NCI-H2107 treated with DMSO at 0.1 percent for 48 hours (cell line): ENCODE data around the gene FAM24B.
A peak's percentile ranks its signal among the peaks of the same experiment; 100 is the strongest.
"Not testable (repeated sequence)": the region's sequence is repeated elsewhere in the genome, so short reads cannot be mapped to it uniquely, and the experiment has no call there.

ENCODE experiments used
- DNase-seq: peaks from one replicate; lab custom pipeline; 2025; ENCODE audit not compliant: unreplicated experiment; lab: John Stamatoyannopoulos, UW

The FAM24B gene

GRCh38 chr10:122859527-122859926, 19.9 kb downstream of the FAM24B start:
- DNase-seq: no peak

- DNase-seq: not testable (repeated sequence)
Observed at GRCh38 chr10:122858042-122858441, 21.3 kb downstream of the FAM24B start.

DNA sequence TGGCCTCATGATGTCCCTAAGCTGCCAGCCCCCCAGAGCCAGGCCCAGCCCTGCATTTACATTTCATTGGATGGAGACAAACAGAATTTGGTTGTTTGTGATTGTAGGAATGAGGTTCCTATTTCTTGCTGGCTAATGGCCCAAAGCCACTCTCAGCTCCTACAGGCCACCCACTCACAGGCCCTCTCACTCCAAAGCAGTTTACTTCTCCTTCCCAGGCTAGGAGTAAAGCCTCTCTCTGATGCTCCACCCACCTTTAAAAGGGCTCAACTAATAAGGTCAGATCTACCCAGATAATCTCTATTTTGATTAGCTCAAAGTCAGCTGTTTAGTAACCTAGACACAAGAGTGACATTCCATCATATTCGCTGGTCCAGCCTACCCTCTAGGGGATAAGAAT, 22.5 kb downstream of the FAM24B start:
- DNase-seq: no peak

GRCh38 chr10:122855745-122856144, 23.6 kb downstream of the FAM24B start:
- no peak for DNase-seq

GRCh38 chr10:122854648-122855047, 24.7 kb downstream of the FAM24B start:
- no peak for DNase-seq

DNA sequence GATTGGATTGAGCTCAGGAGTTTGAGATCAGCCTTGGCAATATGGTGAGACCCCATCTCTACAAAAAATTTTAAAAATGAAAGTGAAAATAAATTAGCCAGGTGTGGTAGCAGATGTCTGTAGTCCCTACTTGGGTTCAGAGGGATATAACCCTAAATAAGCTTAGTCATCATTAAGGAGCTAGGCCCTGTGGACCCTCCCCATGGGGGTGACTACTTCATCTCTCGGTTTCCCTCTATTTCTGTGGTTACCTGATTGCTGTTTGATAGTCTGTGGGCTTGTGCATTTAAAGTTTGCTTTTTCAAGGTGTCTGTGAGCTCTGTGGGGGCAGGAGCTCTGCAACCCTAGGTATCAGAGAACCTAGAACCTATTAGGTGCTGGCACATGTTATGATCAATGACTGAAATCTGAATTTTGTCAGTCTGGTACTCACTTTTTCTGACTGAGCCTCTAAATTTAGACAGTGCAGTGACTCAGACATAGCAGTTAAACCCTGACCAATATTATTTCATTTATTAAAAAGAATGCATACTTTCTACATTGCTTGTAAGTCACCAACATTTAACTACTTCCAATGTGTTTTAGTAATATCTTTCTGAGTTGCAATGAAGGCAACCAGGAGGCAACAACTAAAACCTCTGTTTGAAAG, 25.6 kb downstream of the FAM24B start:
- no peak for DNase-seq

DNA sequence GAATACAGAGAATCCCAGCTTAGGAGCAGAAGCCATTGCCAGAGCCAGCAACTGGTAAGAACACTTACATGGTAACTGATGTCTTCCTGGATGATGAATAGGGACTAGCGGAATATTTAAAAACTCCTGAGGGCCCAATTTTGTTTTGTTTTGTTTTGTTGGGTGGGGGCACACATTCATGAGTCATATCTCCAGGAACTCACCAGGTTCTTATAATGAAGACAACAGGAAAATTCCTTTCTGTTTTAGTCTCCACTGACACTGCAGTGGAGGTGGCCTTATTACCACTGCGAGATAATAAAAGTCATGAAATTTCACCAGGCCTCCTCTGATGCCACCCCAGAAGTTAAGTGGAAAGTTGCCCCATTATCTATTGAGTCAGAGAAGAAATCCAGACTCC, 27.1 kb downstream of the FAM24B start:
- DNase-seq: no peak

GRCh38 chr10:122850705-122851640, 28.4 kb downstream of the FAM24B start:
- no peak for DNase-seq

GRCh38 chr10:122849900-122850605, 29.3 kb downstream of the FAM24B start:
- DNase-seq: no peak

DNA sequence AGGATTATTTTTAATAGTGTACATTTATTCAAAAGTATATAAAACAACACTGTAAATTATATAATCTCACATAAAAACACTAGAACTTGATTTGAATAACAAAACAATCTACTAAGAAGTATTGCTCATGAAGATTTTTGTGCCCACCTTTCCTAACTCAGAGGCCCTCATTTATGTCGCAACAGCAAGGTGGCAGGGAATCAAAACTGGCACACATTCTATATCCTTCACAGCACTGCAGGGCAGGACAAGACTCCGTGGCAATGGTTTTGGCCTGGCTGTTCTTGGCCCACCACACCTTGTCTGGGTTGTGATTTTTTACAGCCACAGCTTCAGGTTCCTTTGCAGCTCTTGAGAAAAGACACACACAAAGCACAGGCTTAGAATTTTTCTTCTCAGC, 30.3 kb downstream of the FAM24B start:
- no peak for DNase-seq

DNA sequence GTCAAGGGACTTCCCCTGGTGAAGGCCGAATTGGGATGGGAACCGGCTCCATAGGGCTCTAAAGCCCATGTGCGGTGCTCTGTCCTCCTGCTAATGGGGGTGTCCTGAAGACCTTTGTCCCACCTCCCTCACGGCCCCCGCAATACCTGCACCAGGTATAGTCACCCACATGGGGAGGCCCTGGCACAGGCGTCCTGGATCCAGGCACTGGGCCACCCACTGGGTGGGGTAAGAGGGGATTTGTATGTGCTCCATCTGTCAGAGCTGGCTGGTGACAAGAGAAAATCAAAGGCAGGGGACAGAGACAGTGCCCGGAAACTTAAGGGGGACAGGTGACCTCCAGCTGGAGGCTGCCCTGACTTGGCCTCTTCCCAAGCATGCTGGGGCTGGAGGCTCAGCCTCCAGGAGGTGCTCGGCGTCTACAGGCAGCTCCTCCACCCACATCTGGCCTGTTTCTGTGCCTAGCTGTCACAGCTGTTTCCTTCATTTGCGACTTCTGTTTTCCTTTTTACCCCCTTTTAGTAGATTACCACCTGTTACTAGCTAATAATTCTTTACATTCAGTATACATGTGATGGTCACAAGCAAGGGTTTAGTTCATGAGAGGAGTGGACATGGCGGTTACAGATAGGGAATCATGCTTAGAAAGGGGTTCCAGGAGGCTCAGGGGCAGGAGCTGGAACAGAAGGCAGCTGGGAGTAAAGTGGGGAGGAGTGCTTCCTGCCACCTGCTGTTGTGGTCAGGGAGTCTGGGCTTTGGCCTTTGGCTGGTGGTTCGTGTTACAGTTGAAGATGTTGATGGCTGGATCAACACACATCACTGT, 31.4 kb downstream of the FAM24B start:
- peak; percentile 69 for DNase-seq

GRCh38 chr10:122845783-122846332, 33.5 kb downstream of the FAM24B start, which contains the start of gene CUZD1:
Gene CUZD1 (minus strand): TSS chr10:122845857. CDS start chr10:122845843, 14 bp downstream.
- DNase-seq: peak; percentile 3

- DNase-seq: no peak
Observed at GRCh38 chr10:122844146-122844545, 35.2 kb downstream of the FAM24B start.

DNA sequence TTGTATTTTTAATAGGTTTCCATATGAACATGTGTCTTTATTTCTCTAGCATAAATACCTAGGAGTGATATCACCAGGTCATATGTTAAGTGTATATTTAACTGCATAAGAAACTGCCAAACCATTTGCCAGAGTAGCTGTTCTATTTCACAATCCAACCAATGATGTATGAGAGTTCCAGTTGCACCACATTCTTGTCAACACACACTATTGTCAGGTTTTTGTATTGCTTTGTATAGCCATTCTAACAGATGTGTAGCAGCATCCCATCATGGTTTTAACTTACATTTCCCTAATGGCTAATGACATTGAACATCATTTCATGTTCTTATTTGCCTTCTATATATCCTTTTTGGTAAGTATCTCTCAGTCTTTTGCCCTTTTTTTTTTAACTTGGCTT, 37.8 kb downstream of the FAM24B start:
- no peak for DNase-seq

GRCh38 chr10:122839505-122839904, 39.9 kb downstream of the FAM24B start:
- no peak for DNase-seq

DNA sequence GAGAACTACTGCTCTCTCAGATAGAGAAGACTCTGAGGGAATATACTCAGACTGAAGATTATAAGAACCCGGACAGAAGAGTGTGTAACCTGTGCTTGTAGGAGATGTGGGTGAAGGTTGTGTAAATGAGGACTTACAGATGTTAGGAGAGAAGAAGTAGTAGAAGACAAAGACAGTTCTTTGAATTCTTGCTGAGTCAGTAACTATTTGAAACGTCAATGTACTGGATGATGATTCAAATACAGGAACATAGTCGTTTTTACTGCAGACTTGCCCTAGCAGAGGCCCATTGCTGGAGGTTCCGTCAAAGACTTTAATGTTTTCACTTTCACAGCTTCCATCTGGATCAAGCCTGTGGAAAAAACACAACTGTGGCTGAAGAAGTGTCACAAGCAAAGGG, 40.5 kb downstream of the FAM24B start:
- DNase-seq: no peak

GRCh38 chr10:122835908-122836307, 43.5 kb downstream of the FAM24B start:
- DNase-seq: no peak

DNA sequence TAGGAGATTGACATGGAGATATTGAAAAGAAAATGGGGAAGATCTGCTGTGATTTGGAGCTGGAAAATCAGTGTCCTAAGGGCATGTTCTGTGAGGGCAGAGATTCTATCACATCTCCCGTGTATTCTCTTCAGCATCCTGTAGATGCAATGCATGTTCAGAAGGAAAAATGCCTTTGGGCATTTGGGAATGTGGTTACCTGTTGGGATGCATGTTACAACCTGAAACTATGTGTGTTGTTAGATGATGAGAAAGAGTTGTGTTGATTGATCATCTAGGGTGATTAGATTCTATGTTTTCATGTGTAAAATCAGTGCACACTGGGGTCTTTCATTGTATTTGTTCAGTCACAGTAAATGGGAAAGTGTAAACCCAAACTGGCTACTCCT, 48.4 kb downstream of the FAM24B start:
- DNase-seq: no peak

GRCh38 chr10:122830273-122830964, 49.0 kb downstream of the FAM24B start:
- no peak for DNase-seq

DNA sequence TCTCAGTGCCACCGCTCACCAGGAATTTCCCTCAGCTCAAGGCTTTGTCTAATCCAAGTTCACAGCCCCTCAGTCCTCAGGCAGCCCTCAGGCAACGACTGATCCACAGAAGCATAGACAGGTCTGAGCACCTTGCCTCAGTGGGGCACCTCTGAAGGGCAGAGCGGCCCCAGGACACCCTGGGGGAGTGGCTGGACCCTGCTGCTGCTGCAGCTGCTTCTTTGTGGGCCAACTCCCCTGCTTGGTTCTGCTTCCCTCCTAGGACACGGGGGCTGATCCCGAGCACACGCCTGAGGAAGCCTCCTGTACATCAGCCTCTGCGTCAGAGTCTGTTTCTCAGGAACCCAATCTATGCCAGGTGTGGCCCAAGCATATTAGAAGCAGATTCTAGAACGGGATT, 49.9 kb downstream of the FAM24B start:
- DNase-seq: no peak
